ENCODE measurements around the gene RICTOR. TPM values are rescaled to one million over a fixed set of nuclear protein-coding genes. Genes with fewer than 3 reads are reported as not detected.

Gene RICTOR
- total RNA-seq, 1 experiment from 2014 or later = 19.6 TPM

GRCh38 chr5:39100301-39100850 lies 26.2 kb upstream of the RICTOR start:
- DNase-seq (ENCODE audit: low read depth) = no peak

GRCh38 chr5:39099831-39100230 lies 25.6 kb upstream of the RICTOR start:
- no peak for DNase-seq (ENCODE audit: low read depth)

- DNase-seq (ENCODE audit: low read depth) = no peak
These were observed 19.2 kb upstream of the RICTOR start for GRCh38 chr5:39093352-39093751.

GRCh38 chr5:39092581-39093351 lies 18.6 kb upstream of the RICTOR start:
- DNase-seq (ENCODE audit: low read depth) = peak; percentile 34

- no peak for DNase-seq (ENCODE audit: low read depth)
These were observed 17.9 kb upstream of the RICTOR start for GRCh38 chr5:39091940-39092580.

GRCh38 chr5:39083968-39084367 lies 9.8 kb upstream of the RICTOR start:
- DNase-seq (ENCODE audit: low read depth) = no peak

- DNase-seq (ENCODE audit: low read depth) = no peak
These were observed 8.8 kb upstream of the RICTOR start for GRCh38 chr5:39082995-39083394.

GRCh38 chr5:39080597-39081204 lies 6.5 kb upstream of the RICTOR start:
- DNase-seq (ENCODE audit: low read depth) = peak; percentile 59

GRCh38 chr5:39080168-39080567 lies 6.0 kb upstream of the RICTOR start:
- DNase-seq (ENCODE audit: low read depth) = no peak

GRCh38 chr5:39079147-39079546 lies 4.9 kb upstream of the RICTOR start:
- DNase-seq (ENCODE audit: low read depth) = no peak

- DNase-seq (ENCODE audit: low read depth) = peak; percentile 57
These were observed 2.8 kb upstream of the RICTOR start for GRCh38 chr5:39076757-39077728.

GRCh38 chr5:39076101-39076756 lies 2.0 kb upstream of the RICTOR start:
- no peak for DNase-seq (ENCODE audit: low read depth)

- no peak for DNase-seq (ENCODE audit: low read depth)
These were observed 507 bp downstream of the RICTOR start for GRCh38 chr5:39073767-39074016.

- DNase-seq (ENCODE audit: low read depth) = peak; percentile 43
These were observed 1.1 kb downstream of the RICTOR start for GRCh38 chr5:39072925-39073766.

GRCh38 chr5:39068099-39068498 lies 6.1 kb downstream of the RICTOR start:
- no peak for DNase-seq (ENCODE audit: low read depth)

- no peak for DNase-seq (ENCODE audit: low read depth)
These were observed 9.7 kb downstream of the RICTOR start for GRCh38 chr5:39064450-39064849.

- no peak for DNase-seq (ENCODE audit: low read depth)
These were observed 11.2 kb downstream of the RICTOR start for GRCh38 chr5:39063037-39063436.

- DNase-seq (ENCODE audit: low read depth) = no peak
These were observed 11.7 kb downstream of the RICTOR start for GRCh38 chr5:39062530-39062929.

GRCh38 chr5:39062104-39062503 lies 12.1 kb downstream of the RICTOR start:
- no peak for DNase-seq (ENCODE audit: low read depth)

GRCh38 chr5:39059064-39059463 lies 15.1 kb downstream of the RICTOR start:
- no peak for DNase-seq (ENCODE audit: low read depth)
